ENCODE results near the gene GDF9.

The GDF9 gene

GRCh38 chr5:132816083-132816482 lies 50.2 kb downstream of the GDF9 start:
- no peak for DNase-seq

- DNase-seq: no peak
Observed at GRCh38 chr5:132815454-132815853, 50.8 kb downstream of the GDF9 start.

GRCh38 chr5:132814503-132815294 lies 51.6 kb downstream of the GDF9 start:
- DNase-seq: no peak

GRCh38 chr5:132813599-132814502 lies 52.4 kb downstream of the GDF9 start:
- peak in 1 of 5 donors; percentile 20 for DNase-seq

GRCh38 chr5:132812781-132813598 lies 53.3 kb downstream of the GDF9 start, which contains the start of gene SOWAHA:
Gene SOWAHA (plus strand): TSS chr5:132813302. CDS start chr5:132813622, 320 bp downstream.
- DNase-seq: no peak

- no peak for DNase-seq
Observed at GRCh38 chr5:132812123-132812765, 54.0 kb downstream of the GDF9 start.

All from T-helper 1 cell (primary cell).